ENCODE measurements around the gene NPHP3.

Gene NPHP3

GRCh38 chr3:132682201-132682600, 40.0 kb downstream of the NPHP3 start:
- FAIRE-seq: no peak

GRCh38 chr3:132681421-132681820, 40.8 kb downstream of the NPHP3 start:
- no peak for FAIRE-seq

GRCh38 chr3:132679911-132680310, 42.3 kb downstream of the NPHP3 start:
- FAIRE-seq: no peak

- FAIRE-seq: no peak
Observed at GRCh38 chr3:132675408-132675807, 46.8 kb downstream of the NPHP3 start.

DNA sequence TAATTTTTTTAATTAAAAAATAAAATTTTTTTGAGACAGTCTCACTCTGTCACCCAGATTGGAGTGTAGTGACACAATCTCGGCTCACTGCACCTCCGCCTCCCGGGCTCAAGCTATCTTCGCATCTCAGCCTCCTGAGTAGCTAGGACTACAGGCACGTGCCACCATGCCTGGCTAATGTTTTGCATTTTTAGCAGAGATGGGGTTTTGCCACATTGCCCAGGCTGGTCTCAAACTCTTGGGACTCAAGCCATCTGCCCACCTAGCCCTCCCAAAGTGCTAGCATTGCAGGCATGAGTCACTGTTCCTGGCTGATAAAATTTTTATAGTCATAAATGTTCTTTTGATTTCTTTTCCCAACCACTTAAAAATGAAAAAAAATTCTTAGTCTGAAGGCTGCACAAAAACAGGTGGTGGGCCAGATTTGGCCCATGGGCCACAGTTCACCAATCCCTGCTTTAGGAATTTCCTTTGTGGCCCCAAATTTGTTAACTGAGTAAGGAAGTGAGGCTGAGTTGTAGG, 52.9 kb downstream of the NPHP3 start:
- no peak for FAIRE-seq

GRCh38 chr3:132665230-132665745, 56.9 kb downstream of the NPHP3 start:
- no peak for FAIRE-seq

GRCh38 chr3:132662212-132662611, 60.0 kb downstream of the NPHP3 start:
- FAIRE-seq: no peak

DNA sequence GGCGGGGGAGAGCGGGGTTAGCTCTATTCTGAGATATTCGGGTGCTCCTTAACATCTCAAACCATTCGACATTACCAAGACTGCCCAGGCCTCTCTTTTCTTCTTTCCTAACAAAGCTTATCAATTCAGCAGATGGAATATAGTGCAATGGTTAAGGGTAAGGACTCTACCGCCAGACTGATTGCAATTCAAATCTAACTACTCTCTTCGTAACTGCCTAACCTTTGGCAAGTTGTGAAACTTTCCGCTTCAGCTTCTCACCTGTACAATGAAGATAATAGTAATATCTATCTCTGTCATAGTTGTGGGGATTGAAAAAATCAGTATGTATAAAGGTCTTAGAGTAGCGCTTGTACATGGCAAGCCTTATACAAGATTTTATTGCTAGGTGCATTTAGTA, 61.1 kb downstream of the NPHP3 start:
- no peak for FAIRE-seq

- FAIRE-seq: no peak
Observed at GRCh38 chr3:132660811-132661070, 61.5 kb downstream of the NPHP3 start.

DNA sequence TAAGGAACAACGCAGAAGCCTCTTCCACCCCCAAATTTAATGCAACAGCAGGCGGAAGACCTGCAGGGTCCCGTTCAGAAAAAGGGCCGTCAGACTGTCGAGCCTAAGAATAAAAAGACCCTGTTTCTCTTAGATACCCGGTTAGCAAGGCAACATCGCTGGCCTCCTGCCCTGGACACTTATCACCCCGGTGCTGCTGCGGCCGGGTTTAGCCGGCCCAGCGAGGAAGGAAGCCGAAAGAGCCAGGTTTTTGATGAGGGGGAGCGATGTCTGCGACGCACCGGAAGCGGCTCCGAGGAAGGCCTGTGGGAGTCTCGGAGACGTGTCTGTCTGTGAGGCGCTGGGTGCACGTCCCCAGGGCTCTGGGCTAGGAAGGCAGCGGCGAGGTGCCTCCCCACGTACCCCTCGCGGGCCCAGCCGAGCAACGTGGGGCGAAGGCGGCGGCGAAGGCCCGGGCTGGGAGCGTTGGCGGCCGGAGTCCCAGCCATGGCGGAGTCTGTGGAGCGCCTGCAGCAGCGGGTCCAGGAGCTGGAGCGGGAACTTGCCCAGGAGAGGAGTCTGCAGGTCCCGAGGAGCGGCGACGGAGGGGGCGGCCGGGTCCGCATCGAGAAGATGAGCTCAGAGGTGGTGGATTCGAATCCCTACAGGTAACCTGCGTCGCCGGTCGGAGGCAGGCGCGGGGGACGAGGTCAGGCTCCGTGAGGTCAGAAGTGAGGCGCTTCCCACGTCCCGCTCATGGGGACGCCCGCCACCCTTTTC, 62.0 kb downstream of the NPHP3 start, which contains the start of gene UBA5:
Gene UBA5 (plus strand): TSS at position 278 of the 759 bp plus-strand sequence. CDS start 209 bp downstream, at position 487.
- FAIRE-seq: no peak

DNA sequence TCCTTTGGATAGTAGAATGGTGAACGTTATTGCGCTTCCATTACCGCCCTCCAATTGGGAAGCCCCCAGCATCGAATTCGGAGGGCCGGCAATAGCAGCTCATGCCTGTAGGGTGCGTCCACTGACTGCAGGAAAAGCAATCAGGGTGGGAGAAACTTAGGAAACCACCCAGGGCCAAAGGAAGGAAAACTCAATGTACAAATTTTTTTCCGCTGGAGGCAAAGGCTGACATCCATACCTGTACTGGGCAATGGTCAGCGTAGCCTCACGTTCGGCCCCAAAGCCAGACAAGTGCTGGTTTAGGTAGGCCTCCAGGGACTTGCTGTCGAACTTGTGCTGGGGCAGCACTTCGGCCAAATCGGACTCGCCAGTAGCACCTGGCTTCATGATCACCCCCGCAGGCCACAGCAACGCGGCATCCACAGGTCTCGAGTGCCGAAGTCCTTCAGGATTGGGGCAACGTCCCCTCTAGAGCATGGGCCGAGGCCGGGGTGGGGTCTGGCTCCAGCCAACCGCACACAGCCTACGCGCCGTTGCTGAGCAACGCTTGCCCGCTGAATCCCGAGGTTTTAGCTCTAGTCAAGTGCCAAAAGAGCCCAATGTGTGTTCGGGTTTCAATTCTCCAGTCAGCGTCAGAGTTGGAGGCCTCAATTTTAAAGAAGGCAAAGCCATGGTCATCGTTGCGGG, 62.7 kb downstream of the NPHP3 start, which contains the start of gene ACAD11:
Gene ACAD11 (minus strand): TSS at position 445 of the 687 bp plus-strand sequence. CDS start 58 bp downstream, at position 387.
- FAIRE-seq: no peak

GRCh38 chr3:132659000-132659364, 63.2 kb downstream of the NPHP3 start:
- no peak for FAIRE-seq

- FAIRE-seq: no peak
Observed at GRCh38 chr3:132657869-132658747, 64.1 kb downstream of the NPHP3 start.

DNA sequence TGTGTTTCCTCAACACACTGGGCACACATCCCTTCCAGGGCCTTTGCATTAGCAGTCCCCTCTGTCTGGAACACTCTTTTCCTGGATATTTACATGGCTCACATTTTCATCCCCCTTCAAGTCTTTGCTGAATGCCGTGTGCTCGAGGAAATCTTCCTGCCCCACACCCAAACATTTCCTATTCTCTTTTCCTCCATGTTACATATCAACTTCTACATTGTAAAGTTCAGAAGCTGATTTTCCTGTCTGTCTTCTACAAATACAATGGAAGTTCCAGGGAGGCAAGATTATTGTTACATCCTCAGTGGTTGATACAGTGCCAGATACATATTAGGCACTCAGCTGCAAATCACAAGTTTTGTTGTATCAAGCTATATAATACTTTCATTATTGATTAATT, 66.7 kb downstream of the NPHP3 start:
- FAIRE-seq: no peak

DNA sequence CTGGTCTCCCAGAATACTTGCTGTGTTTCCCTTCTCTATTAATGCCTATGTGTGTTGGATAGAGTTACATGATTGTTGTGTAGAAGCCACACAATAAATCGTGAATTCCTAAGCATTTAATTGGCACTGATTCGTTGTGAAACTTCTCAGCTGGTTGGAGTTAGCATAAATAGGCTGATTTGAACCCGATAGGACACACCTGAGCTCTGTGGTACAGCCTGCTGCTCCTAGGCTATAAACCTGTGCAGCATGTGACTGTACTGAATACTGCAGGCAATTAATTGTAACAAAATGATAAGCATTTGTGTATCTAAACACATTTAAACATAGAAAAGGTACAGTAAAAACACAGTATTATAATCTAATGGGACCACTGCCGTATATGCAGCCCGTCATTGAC, 67.5 kb downstream of the NPHP3 start:
- no peak for FAIRE-seq

- no peak for FAIRE-seq
Observed at GRCh38 chr3:132654190-132654589, 68.0 kb downstream of the NPHP3 start.

- no peak for FAIRE-seq
Observed at GRCh38 chr3:132652640-132653270, 69.5 kb downstream of the NPHP3 start.

GRCh38 chr3:132650153-132650552, 72.1 kb downstream of the NPHP3 start:
- no peak for FAIRE-seq

DNA sequence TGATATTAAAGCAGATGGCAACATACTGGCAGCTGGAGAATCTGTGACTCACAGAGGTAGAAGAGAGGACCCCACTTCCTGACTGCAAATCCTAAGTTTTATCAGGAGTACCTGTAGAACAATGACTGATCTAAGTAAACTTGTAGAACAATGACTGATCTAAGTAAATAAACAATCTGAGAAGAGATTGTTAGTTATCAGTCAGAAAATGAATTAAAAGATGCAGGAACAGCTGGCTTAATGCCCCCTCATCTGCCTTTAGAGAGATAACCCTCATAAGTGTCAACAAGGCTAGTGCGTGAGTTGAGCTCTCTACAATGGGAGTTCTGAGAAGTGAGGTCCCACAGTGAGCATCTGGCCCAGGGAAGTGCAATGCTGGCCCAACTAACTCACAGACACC, 77.2 kb downstream of the NPHP3 start:
- no peak for FAIRE-seq

DNA sequence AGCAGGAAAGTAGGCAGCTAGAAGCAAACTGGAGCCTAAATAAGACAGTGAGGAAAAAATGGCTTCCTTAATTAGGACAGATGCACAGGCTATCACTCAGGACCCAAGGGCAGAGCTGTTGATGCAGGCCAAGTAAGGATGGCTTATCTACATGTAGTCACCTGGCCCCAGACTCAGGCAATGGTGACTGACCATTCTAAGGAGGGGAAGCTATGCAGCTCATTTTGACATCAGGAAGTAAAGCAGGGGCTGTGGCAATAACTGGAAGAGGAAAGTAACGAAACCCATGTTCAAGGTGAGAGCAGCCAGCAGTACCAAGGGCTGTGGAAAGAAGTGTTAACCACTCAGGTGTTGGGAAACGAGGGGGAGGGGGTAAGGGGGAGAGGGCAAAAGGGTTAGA, 78.8 kb downstream of the NPHP3 start:
- FAIRE-seq: no peak

GRCh38 chr3:132642539-132642847, 79.7 kb downstream of the NPHP3 start:
- FAIRE-seq: no peak

DNA sequence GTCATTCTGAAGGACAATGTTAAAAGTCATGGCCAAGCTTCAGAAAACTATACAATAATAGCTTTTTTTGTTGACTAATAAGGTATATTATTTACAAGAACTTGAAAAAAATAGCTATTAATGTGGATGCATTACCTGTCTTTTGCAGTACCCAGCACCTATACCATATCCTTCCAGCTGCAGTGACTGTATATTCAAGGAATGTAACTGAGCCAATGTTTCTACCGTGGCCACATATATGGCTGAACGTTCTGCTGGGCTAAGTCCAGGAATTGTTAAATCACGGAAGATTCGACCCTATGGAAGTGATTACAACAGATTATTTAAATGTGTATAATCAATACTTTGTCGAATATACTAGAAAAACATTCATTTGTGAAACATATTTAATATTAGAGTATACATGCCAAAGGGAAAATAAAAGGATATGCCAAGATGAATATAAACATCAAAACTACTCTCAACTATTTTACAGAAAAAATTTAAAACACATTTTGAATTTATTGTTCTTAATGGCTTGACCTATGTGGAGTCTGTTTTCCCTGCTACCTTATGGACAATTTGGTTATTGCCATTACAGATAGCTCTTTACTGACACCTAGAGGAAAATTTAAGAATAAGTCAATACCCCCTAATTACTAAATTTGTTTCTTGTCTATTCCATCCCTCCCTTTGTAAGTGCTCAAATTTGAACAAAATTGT, 80.2 kb downstream of the NPHP3 start:
- peak; percentile 80 for FAIRE-seq
